C4-2B (cell line): ENCODE data around the gene CACHD1.

Experiments used
- H3K27ac ChIP-seq: fragments of 450-650 bp; 2 replicates; pipeline ENCODE4 v1.5.1; 2017
- CTCF ChIP-seq: fragments of 450-650 bp; conservative IDR thresholded peaks from 2 replicates; pipeline ENCODE4 v1.5.1; 2017; ENCODE audit warnings: mild to moderate bottlenecking
- ZFX ChIP-seq: fragments of 450-650 bp; IDR thresholded peaks from 2 replicates; pipeline ENCODE4 v1.6.1; 2017

Gene CACHD1

DNA sequence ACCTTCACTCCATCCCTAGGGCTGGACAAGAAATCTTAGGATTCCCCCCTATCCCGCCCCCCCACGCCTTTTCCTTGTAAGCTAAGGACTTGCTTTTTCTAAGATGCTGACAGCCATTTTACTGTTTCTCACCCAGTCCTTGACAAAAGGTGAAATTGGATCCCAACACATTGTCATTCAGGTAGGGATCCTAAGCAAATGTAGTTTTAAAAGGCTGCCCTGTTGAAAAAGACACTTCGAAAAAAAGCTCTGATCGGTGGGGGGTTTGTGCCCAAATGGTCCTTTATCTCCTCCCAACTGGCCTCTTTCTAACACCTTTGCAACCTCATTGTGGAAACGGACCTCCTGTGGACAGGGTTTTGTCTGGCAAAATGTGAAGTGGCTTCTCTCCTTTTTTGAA lies 2.9 kb downstream of the CACHD1 start:
- H3K27ac ChIP-seq: no peak overlapping the region
- TF ChIP-seq CTCF (no peak), ZFX (no peak)

GRCh38 chr1:64473367-64473766 lies 3.4 kb downstream of the CACHD1 start:
- H3K27ac ChIP-seq: no peak overlapping the region
- TF ChIP-seq CTCF (no peak), ZFX (no peak)

- no peak overlapping the region for H3K27ac ChIP-seq
- TF ChIP-seq ZFX (no peak), CTCF (no peak)
Measured at GRCh38 chr1:64474133-64474532, 4.2 kb downstream of the CACHD1 start.

- no peak for TF ChIP-seq CTCF
- TF ChIP-seq ZFX: no peak
- H3K27ac ChIP-seq: no peak overlapping the region
Measured at GRCh38 chr1:64474665-64475439, 4.9 kb downstream of the CACHD1 start.

DNA sequence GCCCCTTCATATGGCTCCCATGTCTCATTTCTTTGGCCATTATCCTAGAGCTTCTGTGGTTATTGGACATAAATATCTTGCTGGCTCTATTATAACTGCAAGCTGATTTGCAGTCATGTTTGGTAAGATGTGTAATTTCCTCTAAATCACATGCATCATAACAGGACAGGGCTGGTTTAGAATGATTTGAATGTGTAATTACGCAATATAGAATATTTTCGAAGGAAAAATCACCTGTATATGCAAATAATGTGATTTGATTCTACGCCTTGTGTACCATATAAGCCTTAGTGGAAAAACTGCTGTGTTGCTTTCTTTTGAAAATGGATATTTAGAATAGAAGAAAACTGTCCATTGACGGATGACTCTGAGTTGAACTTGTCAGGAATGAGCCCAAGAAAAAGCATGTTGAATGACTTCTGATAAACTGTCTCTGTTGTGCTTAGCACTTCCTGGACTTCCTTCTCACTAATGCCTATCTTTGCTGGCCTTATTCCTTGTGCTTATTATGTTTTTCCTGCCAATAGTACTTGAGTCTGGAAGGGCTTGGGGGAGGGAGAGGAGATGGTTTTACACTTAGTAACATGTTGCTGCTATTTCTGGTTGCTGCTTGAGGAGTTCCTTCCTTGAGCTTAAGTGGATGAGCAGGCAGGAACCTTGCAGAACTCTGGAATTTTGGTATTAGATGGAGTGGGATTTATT lies 6.5 kb downstream of the CACHD1 start:
- no peak overlapping the region for H3K27ac ChIP-seq
- TF ChIP-seq CTCF: no peak
- no peak for TF ChIP-seq ZFX

- TF ChIP-seq CTCF (no peak), ZFX (no peak)
- H3K27ac ChIP-seq: no peak overlapping the region
Measured at GRCh38 chr1:64478594-64479470, 8.9 kb downstream of the CACHD1 start.

DNA sequence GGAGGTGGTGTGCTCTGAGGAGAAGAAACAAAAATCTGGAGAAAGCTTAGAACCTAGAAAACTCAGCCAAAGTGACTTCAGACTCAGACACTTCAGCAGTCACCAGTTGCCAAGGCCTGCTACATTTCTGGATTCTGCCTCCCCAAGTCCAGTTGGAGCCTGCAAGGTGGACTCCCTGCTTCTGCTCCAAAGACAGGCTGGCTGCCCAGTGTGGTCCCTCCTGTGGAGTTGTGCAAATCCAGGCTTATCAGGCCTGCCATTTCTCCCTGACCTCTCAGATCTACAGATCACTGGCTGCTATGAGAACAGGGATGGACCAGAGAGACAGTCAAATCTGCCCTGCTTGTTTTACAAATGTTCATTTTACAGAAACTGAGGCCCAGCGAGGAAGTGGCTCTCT lies 9.9 kb downstream of the CACHD1 start:
- TF ChIP-seq CTCF (no peak), ZFX (no peak)
- no peak overlapping the region for H3K27ac ChIP-seq
